Lung (tissue), 12 donors: ENCODE results near the gene AGPAT2. TPM values are rescaled to one million over a fixed set of nuclear protein-coding genes. Genes with fewer than 3 reads are reported as not detected.
A peak's percentile ranks its signal among the peaks of the same experiment; 100 is the strongest.

Source experiments
- ATAC-seq: fragments of 200-7000 bp; cut with Tn5 transposase; one replicate; pipeline ENCODE4 v1.9.1; 2020; ENCODE audit warnings: moderate number of reproducible peaks; ENCODE audit not compliant: insufficient read depth, low FRiP score
- DNase-seq, 3 donors: peaks; one replicate each; pipeline ENCODE4 v3.0.0-alpha.2; 2013 to 2017
- H3K27ac ChIP-seq, 2 donors: one replicate each; pipeline ENCODE4 v1.5.1; 2013; ENCODE audit warnings: mild to moderate bottlenecking in 2 of 2, moderate library complexity in 2 of 2, control low read depth in 1 of 2, inconsistent platforms in 1 of 2, low read depth in 1 of 2, low read length in 1 of 2
- H3K27me3 ChIP-seq, 3 donors: one replicate each; pipeline ENCODE4 v1.5.1; 2013; ENCODE audit warnings: low read length in 2 of 3; ENCODE audit not compliant: control insufficient read depth in 3 of 3, insufficient read depth in 3 of 3
- H3K36me3 ChIP-seq, 4 donors: one replicate each; pipeline ENCODE4 v1.5.1; 2013; ENCODE audit warnings: low read length in 4 of 4, mild to moderate bottlenecking in 1 of 4, moderate library complexity in 1 of 4; ENCODE audit not compliant: control insufficient read depth in 4 of 4, insufficient read depth in 4 of 4
- H3K4me1 ChIP-seq, 5 donors: one replicate each; pipeline ENCODE4 v1.5.1; 2013; ENCODE audit warnings: low read length in 5 of 5, mild to moderate bottlenecking in 2 of 5, moderate library complexity in 1 of 5; ENCODE audit not compliant: control insufficient read depth in 5 of 5, insufficient read depth in 5 of 5
- H3K4me3 ChIP-seq: one replicate; pipeline ENCODE4 v1.5.1; 2013; ENCODE audit warnings: mild to moderate bottlenecking, control low read depth, moderate library complexity
- H3K9ac ChIP-seq, 2 donors: one replicate each; pipeline ENCODE4 v1.5.1; 2013; ENCODE audit warnings: low read length in 2 of 2, control low read depth in 1 of 2; ENCODE audit not compliant: insufficient read depth in 1 of 2
- H3K9me3 ChIP-seq, 4 donors: one replicate each; pipeline ENCODE4 v1.5.1; 2013; ENCODE audit warnings: low read length in 3 of 4, mild to moderate bottlenecking in 1 of 4, moderate library complexity in 1 of 4; ENCODE audit not compliant: control insufficient read depth in 4 of 4, insufficient read depth in 3 of 4
- CTCF ChIP-seq: IDR thresholded peaks from 2 replicates; pipeline ENCODE4 v1.5.1; 2012; ENCODE audit warnings: mild to moderate bottlenecking; ENCODE audit errors: control extremely low read depth, extremely low read depth
- whole genome bisulfite sequencing, 2 donors: extraction: QIAGEN DNeasy Blood & Tissue Kit; methylation state at CpG; one replicate each; pipeline ENCODE4 v1.1.7; 2013; 5-methylcytosine and 5-hydroxymethylcytosine counted together
- polyA plus RNA-seq, 2 donors: library from polyadenylated mRNA; stranded (reverse); fragments of 200-250 nt; gene quantifications; one replicate each; pipeline ENCODE4 v1.2.1, GENCODE V29; 2013
- total RNA-seq, 2 donors: library from RNA; depleted of rRNA in 1 of 2; stranded (reverse); fragments of >200 nt in 1 of 2; gene quantifications; one replicate each; pipeline ENCODE4 v1.2.1, GENCODE V29; 2014 to 2021
- donor health status: control.
- donor health status: control.
- donor health status: Bipolar disorder and iron deficiency.
- donor health status: healthy.
- donor health status: DM: yes; HTN: yes; CAD: no.

Gene AGPAT2
- total and polyA plus RNA-seq, 4 donors = 81.7 to 277 (median 177) TPM

- Histone ChIP-seq H3K4me3 (no peak overlapping the region), H3K27me3 (no peaks in the 10 kb centered on the region), H3K36me3 (peaks cover 0 to 12% (median 0%) of the 10 kb centered on the region in 4 donors), H3K27ac (peak overlapping the region in 1 of 2 donors; percentile 43), H3K9me3 (no peaks in the 10 kb centered on the region), H3K9ac (no peak overlapping the region), H3K4me1 (peaks cover 0 to 33% (median 18%) of the 10 kb centered on the region in 5 donors)
- ATAC-seq (no peak), DNase-seq (no peak)
- 81 to 82% methylated on average over 15 to 16 of the region's 16 CpGs for WGBS, 2 donors
- no peak for TF ChIP-seq CTCF
These were observed 30.1 kb upstream of the AGPAT2 start for GRCh38 chr9:136717399-136717798.

DNA sequence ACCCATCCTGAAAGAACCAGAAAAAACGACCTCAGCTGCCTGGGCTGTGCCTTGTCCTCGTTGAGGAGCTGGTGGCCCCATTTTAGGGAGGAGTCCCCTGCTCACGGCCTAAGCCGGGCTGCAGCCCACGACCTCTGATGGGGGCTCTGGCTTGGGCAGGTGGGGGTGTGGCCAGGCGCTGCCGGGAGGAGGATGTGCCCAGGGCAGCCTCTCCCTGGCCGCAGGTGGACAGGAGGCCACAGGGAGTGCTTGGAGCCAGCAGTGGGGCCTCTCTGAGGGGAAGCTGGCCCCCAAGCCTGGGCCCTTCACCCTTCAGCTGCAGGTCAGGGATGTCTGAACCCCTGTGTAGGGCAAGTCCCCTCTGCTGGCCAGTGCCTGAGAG is 27.6 kb upstream of the AGPAT2 start:
- H3K36me3 ChIP-seq = no peaks in the 10 kb centered on the region
- ATAC-seq (no peak), DNase-seq (no peak)
- H3K9ac ChIP-seq = no peak overlapping the region
- no peak for TF ChIP-seq CTCF
- peak overlapping the region; percentile 47 to 88 for H3K27ac ChIP-seq
- no peak overlapping the region for H3K4me3 ChIP-seq
- no peaks in the 10 kb centered on the region for H3K27me3 ChIP-seq
- WGBS, 2 donors = 19 to 36% methylated on average over 8 of the region's 8 CpGs
- H3K4me1 ChIP-seq = peaks cover 0 to 23% (median 8%) of the 10 kb centered on the region in 5 donors
- H3K9me3 ChIP-seq = no peaks in the 10 kb centered on the region

DNA sequence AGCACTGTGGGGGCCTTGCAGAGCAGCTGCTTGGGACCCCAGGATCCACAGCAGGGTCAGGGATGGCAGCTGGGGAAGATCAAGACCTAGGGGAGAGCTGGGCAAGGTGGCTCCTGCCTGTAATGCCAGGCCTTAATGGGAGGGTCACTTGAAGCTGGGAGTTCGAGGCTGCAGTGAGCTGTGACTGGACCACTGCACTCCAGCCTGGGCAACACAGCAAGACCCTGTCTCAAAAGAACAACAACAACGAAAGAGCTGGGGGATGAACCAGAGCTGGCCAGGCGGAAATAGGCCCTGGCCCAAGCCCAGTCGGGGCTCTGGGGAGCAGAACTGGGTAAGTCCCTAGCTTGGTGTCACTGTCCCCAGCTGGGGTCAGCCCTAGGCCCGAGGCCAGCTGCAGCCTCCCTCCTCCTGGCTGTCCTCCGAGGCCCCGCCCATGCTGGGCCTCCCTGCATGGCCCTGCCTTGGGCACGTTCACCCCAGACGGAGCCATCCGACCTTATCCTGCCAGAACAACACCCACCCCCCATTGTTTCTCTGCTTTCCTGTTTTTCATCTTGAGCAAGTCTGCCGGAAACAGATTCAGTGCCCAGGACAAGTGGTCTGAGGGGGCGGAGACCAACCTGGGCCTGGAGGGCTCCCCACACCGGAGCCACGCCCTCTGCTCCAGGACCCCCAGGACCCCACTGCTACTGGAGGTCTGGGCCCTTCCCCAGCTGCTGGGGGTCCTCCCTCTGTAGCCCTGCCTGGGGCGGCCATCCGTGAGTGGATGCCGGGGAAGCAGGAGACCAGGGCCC is 27.0 kb upstream of the AGPAT2 start:
- ATAC-seq = peak; percentile 15
- Histone ChIP-seq H3K36me3 (no peaks in the 10 kb centered on the region), H3K27me3 (no peaks in the 10 kb centered on the region), H3K4me3 (no peak overlapping the region), H3K4me1 (peaks cover 0 to 23% (median 8%) of the 10 kb centered on the region in 5 donors), H3K9ac (no peak overlapping the region), H3K27ac (peak overlapping the region; percentile 71 to 88), H3K9me3 (no peaks in the 10 kb centered on the region)
- 30 to 42% methylated on average over 17 of the region's 17 CpGs for WGBS, 2 donors
- DNase-seq = peak in 1 of 3 donors; percentile 63
- TF ChIP-seq CTCF = no peak
